ENCODE measurements around the gene AK2. TPM values are rescaled to one million over a fixed set of nuclear protein-coding genes. Genes with fewer than 3 reads are reported as not detected.
"Not testable (repeated sequence)": the region's sequence is repeated elsewhere in the genome, so short reads cannot be mapped to it uniquely, and the experiment has no call there.

The AK2 gene
- total RNA-seq, 1 experiment from 2014 or later, result 390 TPM

DNA sequence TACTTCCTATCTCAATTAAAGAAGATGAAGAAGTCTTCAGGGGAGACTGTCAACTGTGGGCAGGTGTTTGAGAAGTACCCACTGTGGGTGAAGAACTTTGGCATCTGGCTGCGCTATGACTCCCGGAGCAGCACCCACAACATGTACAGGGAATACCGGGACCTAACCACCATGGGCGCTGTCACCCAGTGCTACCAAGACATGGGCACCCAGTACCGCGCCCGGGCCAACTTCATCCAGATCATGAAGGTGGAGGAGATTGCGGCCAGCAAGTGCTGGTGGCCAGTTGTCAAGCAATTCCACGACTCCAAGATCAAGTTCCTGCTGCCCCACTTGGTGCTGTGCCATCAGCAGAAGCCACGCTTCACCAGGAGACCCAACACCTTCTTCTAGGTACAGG is 56.6 kb downstream of the AK2 start:
- BruUV-seq (replicated peaks), result no TSS peak
- Mint-ChIP-seq H3K9me3 (ENCODE audit: unreplicated experiment) (no peaks in the 10 kb centered on the region), H3K4me1 (ENCODE audit: insufficient read depth, unreplicated experiment) (peaks cover 14% of the 10 kb centered on the region), H3K4me3 (ENCODE audit: unreplicated experiment) (no peak overlapping the region), H3K36me3 (ENCODE audit: insufficient read depth, unreplicated experiment) (no peaks in the 10 kb centered on the region), H3K27me3 (ENCODE audit: insufficient read depth, unreplicated experiment) (no peaks in the 10 kb centered on the region), H3K27ac (ENCODE audit: low read depth, unreplicated experiment) (no peak overlapping the region)
- no peak for DNase-seq (ENCODE audit: unreplicated experiment)
- TF ChIP-seq, protein P1, sequence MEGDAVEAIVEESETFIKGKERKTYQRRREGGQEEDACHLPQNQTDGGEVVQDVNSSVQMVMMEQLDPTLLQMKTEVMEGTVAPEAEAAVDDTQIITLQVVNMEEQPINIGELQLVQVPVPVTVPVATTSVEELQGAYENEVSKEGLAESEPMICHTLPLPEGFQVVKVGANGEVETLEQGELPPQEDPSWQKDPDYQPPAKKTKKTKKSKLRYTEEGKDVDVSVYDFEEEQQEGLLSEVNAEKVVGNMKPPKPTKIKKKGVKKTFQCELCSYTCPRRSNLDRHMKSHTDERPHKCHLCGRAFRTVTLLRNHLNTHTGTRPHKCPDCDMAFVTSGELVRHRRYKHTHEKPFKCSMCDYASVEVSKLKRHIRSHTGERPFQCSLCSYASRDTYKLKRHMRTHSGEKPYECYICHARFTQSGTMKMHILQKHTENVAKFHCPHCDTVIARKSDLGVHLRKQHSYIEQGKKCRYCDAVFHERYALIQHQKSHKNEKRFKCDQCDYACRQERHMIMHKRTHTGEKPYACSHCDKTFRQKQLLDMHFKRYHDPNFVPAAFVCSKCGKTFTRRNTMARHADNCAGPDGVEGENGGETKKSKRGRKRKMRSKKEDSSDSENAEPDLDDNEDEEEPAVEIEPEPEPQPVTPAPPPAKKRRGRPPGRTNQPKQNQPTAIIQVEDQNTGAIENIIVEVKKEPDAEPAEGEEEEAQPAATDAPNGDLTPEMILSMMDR (IDR thresholded peaks at IDR 0.05; ENCODE audit: unreplicated experiment), result no peak
- POLR2A ChIA-PET, result interaction anchor here (1.1 to 2.4 kb wide), 10 partner anchors 8 to 32 kb away, joined by 4 to 49 read pairs (median 12); partner anchors contain the start of gene RNF19B
- CTCF ChIA-PET, result interaction anchor here (0.6 to 1.6 kb wide), 3 partner anchors 11 to 27 kb away, joined by 3 to 5 read pairs (median 3); partner anchors contain the start of gene RNF19B
- intact Hi-C loops (cut with micrococcal nuclease), result no loop called here

DNA sequence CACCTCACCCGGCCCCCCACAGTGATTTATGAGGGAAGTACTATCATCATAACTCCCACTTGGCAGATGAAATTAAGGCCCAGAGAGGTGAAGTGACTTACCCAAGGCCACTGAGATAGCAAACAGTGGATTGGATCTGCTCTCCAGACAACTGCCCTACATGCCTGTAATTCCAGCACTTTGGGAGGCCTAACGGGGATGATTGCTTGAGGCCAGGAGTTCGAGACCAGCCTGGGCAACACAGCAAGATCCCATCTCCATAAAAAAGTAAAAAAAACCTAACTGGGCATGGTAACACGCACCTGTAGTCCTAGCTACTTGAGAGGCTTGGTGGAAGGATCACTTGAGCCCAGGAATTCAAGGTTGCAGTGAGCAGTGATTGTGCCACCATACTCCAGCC is 57.8 kb downstream of the AK2 start:
- TF ChIP-seq, protein P1 (IDR thresholded peaks at IDR 0.05; ENCODE audit: unreplicated experiment), result no peak
- ChIA-PET CTCF (interaction anchor here (0.6 kb wide), 1 partner anchor 153 kb away, joined by 4 read pairs; no protein-coding TSS in a partner anchor), POLR2A (no interaction called here)
- no peaks in the 10 kb centered on the region for H3K27me3 Mint-ChIP-seq (ENCODE audit: insufficient read depth, unreplicated experiment)
- no peak for DNase-seq (ENCODE audit: unreplicated experiment)
- H3K4me3 Mint-ChIP-seq (ENCODE audit: unreplicated experiment), result no peak overlapping the region
- intact Hi-C loops (cut with micrococcal nuclease), result no loop called here
- no peaks in the 10 kb centered on the region for H3K36me3 Mint-ChIP-seq (ENCODE audit: insufficient read depth, unreplicated experiment)
- H3K9me3 Mint-ChIP-seq (ENCODE audit: unreplicated experiment), result no peaks in the 10 kb centered on the region
- no peak overlapping the region for H3K27ac Mint-ChIP-seq (ENCODE audit: low read depth, unreplicated experiment)
- BruUV-seq (replicated peaks), result no TSS peak
- peaks cover 14% of the 10 kb centered on the region for H3K4me1 Mint-ChIP-seq (ENCODE audit: insufficient read depth, unreplicated experiment)

GRCh38 chr1:32977546-32978087 is 59.1 kb downstream of the AK2 start:
- intact Hi-C loops (cut with micrococcal nuclease), result no loop called here
- no peaks in the 10 kb centered on the region for H3K36me3 Mint-ChIP-seq (ENCODE audit: insufficient read depth, unreplicated experiment)
- POLR2A ChIA-PET, result interaction anchor here (0.6 to 1.0 kb wide), 3 partner anchors 11 to 68 kb away, joined by 3 read pairs; no protein-coding TSS in a partner anchor
- TF ChIP-seq, protein P1 (IDR thresholded peaks at IDR 0.05; ENCODE audit: unreplicated experiment), result no peak
- no peak overlapping the region for H3K4me3 Mint-ChIP-seq (ENCODE audit: unreplicated experiment)
- CTCF ChIA-PET, result interaction anchor here (0.6 kb wide), 1 partner anchor 106 kb away, joined by 3 read pairs; no protein-coding TSS in a partner anchor
- no peak for DNase-seq (ENCODE audit: unreplicated experiment)
- H3K27ac Mint-ChIP-seq (ENCODE audit: low read depth, unreplicated experiment), result no peak overlapping the region
- H3K9me3 Mint-ChIP-seq (ENCODE audit: unreplicated experiment), result no peaks in the 10 kb centered on the region
- BruUV-seq (replicated peaks), result no TSS peak
- H3K27me3 Mint-ChIP-seq (ENCODE audit: insufficient read depth, unreplicated experiment), result no peaks in the 10 kb centered on the region
- H3K4me1 Mint-ChIP-seq (ENCODE audit: insufficient read depth, unreplicated experiment), result peaks cover 12% of the 10 kb centered on the region

- BruUV-seq (replicated peaks); H3K4me3 Mint-ChIP-seq (ENCODE audit: unreplicated experiment); H3K27ac Mint-ChIP-seq (ENCODE audit: low read depth, unreplicated experiment); H3K9me3 Mint-ChIP-seq (ENCODE audit: unreplicated experiment); H3K4me1 Mint-ChIP-seq (ENCODE audit: insufficient read depth, unreplicated experiment); intact Hi-C loops (cut with micrococcal nuclease); H3K27me3 Mint-ChIP-seq (ENCODE audit: insufficient read depth, unreplicated experiment); H3K36me3 Mint-ChIP-seq (ENCODE audit: insufficient read depth, unreplicated experiment); DNase-seq (ENCODE audit: unreplicated experiment): not testable (repeated sequence)
- POLR2A ChIA-PET, result interaction anchor here (0.7 kb wide), 1 partner anchor 14 kb away, joined by 4 read pairs; no protein-coding TSS in a partner anchor
- CTCF ChIA-PET, result interaction anchor here (0.6 kb wide), 1 partner anchor 20 kb away, joined by 3 read pairs; no protein-coding TSS in a partner anchor
These were observed 61.6 kb downstream of the AK2 start for GRCh38 chr1:32975055-32975454.

DNA sequence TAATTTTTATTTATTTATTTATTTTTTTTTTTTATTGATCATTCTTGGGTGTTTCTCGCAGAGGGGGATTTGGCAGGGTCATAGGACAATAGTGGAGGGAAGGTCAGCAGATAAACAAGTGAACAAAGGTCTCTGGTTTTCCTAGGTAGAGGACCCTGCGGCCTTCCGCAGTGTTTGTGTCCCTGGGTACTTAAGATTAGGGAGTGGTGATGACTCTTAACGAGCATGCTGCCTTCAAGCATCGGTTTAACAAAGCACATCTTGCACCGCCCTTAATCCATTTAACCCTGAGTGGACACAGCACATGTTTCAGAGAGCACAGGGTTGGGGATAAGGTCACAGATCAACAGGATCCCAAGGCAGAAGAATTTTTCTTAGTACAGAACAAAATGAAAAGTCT is 63.2 kb downstream of the AK2 start:
- peak overlapping the region; percentile 71 for H3K4me3 Mint-ChIP-seq (ENCODE audit: unreplicated experiment)
- peaks cover 13% of the 10 kb centered on the region for H3K4me1 Mint-ChIP-seq (ENCODE audit: insufficient read depth, unreplicated experiment)
- intact Hi-C loops (cut with micrococcal nuclease); H3K36me3 Mint-ChIP-seq (ENCODE audit: insufficient read depth, unreplicated experiment); H3K9me3 Mint-ChIP-seq (ENCODE audit: unreplicated experiment); BruUV-seq (replicated peaks); H3K27me3 Mint-ChIP-seq (ENCODE audit: insufficient read depth, unreplicated experiment); DNase-seq (ENCODE audit: unreplicated experiment): not testable (repeated sequence)
- peak overlapping the region; percentile 66 for H3K27ac Mint-ChIP-seq (ENCODE audit: low read depth, unreplicated experiment)
- ChIA-PET CTCF (interaction anchor here (1.6 kb wide), 1 partner anchor 39 kb away, joined by 3 read pairs; no protein-coding TSS in a partner anchor), POLR2A (interaction anchor here (1.9 kb wide), 1 partner anchor 19 kb away, joined by 8 read pairs; no protein-coding TSS in a partner anchor)
